GM12873 (cell line): ENCODE data around the gene CTDP1.

Source experiments
- CTCF ChIP-seq: IDR thresholded peaks from 2 replicates; pipeline ENCODE4 v1.5.1; 2012; ENCODE audit warnings: low read depth, mild to moderate bottlenecking, moderate library complexity, low read length, control low read depth; ENCODE audit not compliant: insufficient read depth; ENCODE audit errors: missing control alignments

Gene CTDP1

GRCh38 chr18:79698668-79699335 lies 19.2 kb downstream of the CTDP1 start:
- TF ChIP-seq CTCF, result no peak

GRCh38 chr18:79699653-79700052 lies 20.1 kb downstream of the CTDP1 start:
- TF ChIP-seq CTCF, result no peak

GRCh38 chr18:79702906-79703305 lies 23.3 kb downstream of the CTDP1 start:
- no peak for TF ChIP-seq CTCF

GRCh38 chr18:79704631-79705030 lies 25.0 kb downstream of the CTDP1 start:
- no peak for TF ChIP-seq CTCF

- TF ChIP-seq CTCF, result no peak
Measured at GRCh38 chr18:79705272-79705671, 25.7 kb downstream of the CTDP1 start.

- TF ChIP-seq CTCF, result no peak
Measured at GRCh38 chr18:79706006-79706405, 26.4 kb downstream of the CTDP1 start.

GRCh38 chr18:79706658-79707057 lies 27.1 kb downstream of the CTDP1 start:
- TF ChIP-seq CTCF, result no peak

- no peak for TF ChIP-seq CTCF
Measured at GRCh38 chr18:79707239-79707638, 27.6 kb downstream of the CTDP1 start.
